ENCODE results near the gene TNFRSF21.
"Not testable (repeated sequence)": the region's sequence is repeated elsewhere in the genome, so short reads cannot be mapped to it uniquely, and the experiment has no call there.

Gene TNFRSF21

GRCh38 chr6:47238456-47238995 lies 71.2 kb downstream of the TNFRSF21 start:
- Histone ChIP-seq H3K4me1 (ENCODE audit: insufficient read depth, low read length) (peaks cover 26% of the 10 kb centered on the region), H3K36me3 (ENCODE audit: insufficient read depth, low read length) (peaks cover 21% of the 10 kb centered on the region), H3K27ac (ENCODE audit: low read depth, low read length) (no peak overlapping the region), H3K4me3 (ENCODE audit: low read length) (no peak overlapping the region), H3K27me3 (ENCODE audit: insufficient read depth, low read length) (no peaks in the 10 kb centered on the region), H3K9me3 (ENCODE audit: insufficient read depth, low read depth, low read length) (no peaks in the 10 kb centered on the region), H3K9ac (ENCODE audit: low read depth, low read length) (no peak overlapping the region)
- 93% methylated on average over 1 of the region's 1 CpG for WGBS

DNA sequence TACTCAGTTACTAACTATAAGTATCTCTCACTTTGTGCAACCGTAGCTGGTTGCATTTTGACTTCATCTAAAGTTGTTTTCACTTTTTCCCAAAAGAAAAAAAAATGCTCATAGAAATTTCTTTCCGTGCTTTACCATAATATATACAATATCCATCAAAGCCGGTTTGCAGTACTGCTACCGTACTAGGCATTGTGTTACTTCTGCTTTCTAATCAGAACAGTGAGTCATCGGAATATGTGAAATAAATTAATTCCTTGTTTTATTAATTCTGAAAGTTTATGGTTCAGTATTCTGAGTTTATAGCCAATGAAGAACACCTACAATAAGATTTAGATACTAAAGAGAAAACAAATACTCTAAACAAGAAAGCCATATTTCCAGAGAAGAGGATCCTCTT lies 72.5 kb downstream of the TNFRSF21 start:
- H3K27ac ChIP-seq (ENCODE audit: low read depth, low read length), result no peak overlapping the region
- WGBS, result 90% methylated on average over 4 of the region's 5 CpGs
- no peaks in the 10 kb centered on the region for H3K9me3 ChIP-seq (ENCODE audit: insufficient read depth, low read depth, low read length)
- no peak overlapping the region for H3K9ac ChIP-seq (ENCODE audit: low read depth, low read length)
- H3K4me1 ChIP-seq (ENCODE audit: insufficient read depth, low read length), result peaks cover 15% of the 10 kb centered on the region
- H3K4me3 ChIP-seq (ENCODE audit: low read length), result no peak overlapping the region
- no peaks in the 10 kb centered on the region for H3K27me3 ChIP-seq (ENCODE audit: insufficient read depth, low read length)
- H3K36me3 ChIP-seq (ENCODE audit: insufficient read depth, low read length), result peaks cover 34% of the 10 kb centered on the region

DNA sequence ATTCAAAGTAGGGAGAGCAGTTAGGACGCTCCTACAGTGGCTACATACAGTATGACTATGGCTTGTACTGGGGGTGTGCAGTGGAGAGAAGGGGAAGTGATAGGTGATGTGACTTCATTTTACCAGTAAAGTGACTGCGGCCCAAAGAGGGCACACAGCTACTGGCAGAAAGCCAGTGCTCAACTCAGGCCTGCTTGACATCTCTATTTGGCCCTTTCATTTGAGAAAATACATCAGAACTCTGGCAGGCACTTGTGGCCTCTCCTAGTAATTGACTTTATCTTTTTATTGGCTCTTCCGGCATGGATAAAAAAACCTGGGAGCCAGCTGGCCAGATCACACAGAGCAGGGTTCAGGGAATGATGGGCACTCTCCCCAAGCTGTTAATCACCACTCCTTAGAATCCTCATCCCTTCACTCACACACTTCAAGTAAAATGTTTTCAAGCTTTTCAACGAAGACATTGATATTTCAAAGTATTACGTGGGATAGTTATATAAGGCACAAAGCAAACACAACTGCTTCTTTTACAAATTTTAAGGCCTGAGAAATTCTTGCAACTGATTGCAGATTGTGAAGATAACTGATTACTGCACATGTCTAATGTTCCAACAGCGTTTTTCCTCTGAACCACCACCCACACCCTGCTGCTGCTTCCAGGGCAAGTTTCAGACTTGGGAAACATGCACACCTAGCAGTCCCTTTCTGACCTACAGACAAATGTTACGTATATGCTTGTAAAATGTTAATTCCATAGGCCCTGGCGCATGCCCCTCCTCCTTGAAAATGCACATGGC lies 73.5 kb downstream of the TNFRSF21 start:
- H3K36me3 ChIP-seq (ENCODE audit: insufficient read depth, low read length), result peaks cover 44% of the 10 kb centered on the region
- H3K4me1 ChIP-seq (ENCODE audit: insufficient read depth, low read length), result peaks cover 10% of the 10 kb centered on the region
- H3K27me3 ChIP-seq (ENCODE audit: insufficient read depth, low read length), result no peaks in the 10 kb centered on the region
- H3K27ac ChIP-seq (ENCODE audit: low read depth, low read length), result no peak overlapping the region
- H3K4me3 ChIP-seq (ENCODE audit: low read length), result no peak overlapping the region
- no peak overlapping the region for H3K9ac ChIP-seq (ENCODE audit: low read depth, low read length)
- 96% methylated on average over 8 of the region's 8 CpGs for WGBS
- H3K9me3 ChIP-seq (ENCODE audit: insufficient read depth, low read depth, low read length), result no peaks in the 10 kb centered on the region

DNA sequence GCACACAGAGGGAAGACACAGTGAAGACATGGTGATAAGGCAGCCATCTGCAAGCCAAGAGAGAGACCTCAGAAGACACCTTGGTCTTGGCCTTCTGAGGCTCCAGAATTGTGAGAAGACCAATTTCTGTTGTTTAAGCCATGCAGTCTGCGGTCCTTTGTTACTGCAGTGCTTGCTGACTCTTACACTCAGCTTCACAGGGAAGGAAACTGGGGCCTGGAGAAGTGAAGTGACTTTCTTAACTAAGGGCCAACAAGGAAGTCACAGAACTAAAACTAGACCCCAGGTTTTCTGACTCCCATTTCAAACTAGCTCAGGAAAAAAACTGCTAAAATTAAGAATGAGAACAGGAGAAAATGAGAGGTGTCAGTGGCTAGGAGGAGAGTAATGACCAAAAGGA lies 74.3 kb downstream of the TNFRSF21 start:
- H3K27me3 ChIP-seq (ENCODE audit: insufficient read depth, low read length), result no peaks in the 10 kb centered on the region
- H3K9me3 ChIP-seq (ENCODE audit: insufficient read depth, low read depth, low read length), result no peaks in the 10 kb centered on the region
- H3K4me3 ChIP-seq (ENCODE audit: low read length), result no peak overlapping the region
- H3K27ac ChIP-seq (ENCODE audit: low read depth, low read length), result no peak overlapping the region
- WGBS, result 96% methylated on average over 1 of the region's 1 CpG
- peaks cover 51% of the 10 kb centered on the region for H3K36me3 ChIP-seq (ENCODE audit: insufficient read depth, low read length)
- peaks cover 15% of the 10 kb centered on the region for H3K4me1 ChIP-seq (ENCODE audit: insufficient read depth, low read length)
- no peak overlapping the region for H3K9ac ChIP-seq (ENCODE audit: low read depth, low read length)

- H3K4me3 ChIP-seq (ENCODE audit: low read length), result no peak overlapping the region
- H3K27me3 ChIP-seq (ENCODE audit: insufficient read depth, low read length), result no peaks in the 10 kb centered on the region
- H3K4me1 ChIP-seq (ENCODE audit: insufficient read depth, low read length), result peaks cover 20% of the 10 kb centered on the region
- H3K27ac ChIP-seq (ENCODE audit: low read depth, low read length), result no peak overlapping the region
- H3K9me3 ChIP-seq (ENCODE audit: insufficient read depth, low read depth, low read length), result no peaks in the 10 kb centered on the region
- peaks cover 51% of the 10 kb centered on the region for H3K36me3 ChIP-seq (ENCODE audit: insufficient read depth, low read length)
- 93% methylated on average over 28 of the region's 30 CpGs for WGBS
- no peak overlapping the region for H3K9ac ChIP-seq (ENCODE audit: low read depth, low read length)
Observed at GRCh38 chr6:47234266-47234933, 75.3 kb downstream of the TNFRSF21 start.

- 0 out of 2 replicates have a peak, but pooled peaks cover 2% of the 10 kb centered on the region for H3K9me3 ChIP-seq (ENCODE audit: insufficient read depth, low read depth, low read length)
- peaks cover 18% of the 10 kb centered on the region for H3K4me1 ChIP-seq (ENCODE audit: insufficient read depth, low read length)
- peaks cover 48% of the 10 kb centered on the region for H3K36me3 ChIP-seq (ENCODE audit: insufficient read depth, low read length)
- H3K27ac ChIP-seq (ENCODE audit: low read depth, low read length), result no peak overlapping the region
- H3K27me3 ChIP-seq (ENCODE audit: insufficient read depth, low read length), result no peaks in the 10 kb centered on the region
- WGBS, result 96% methylated on average over 4 of the region's 4 CpGs
- H3K9ac ChIP-seq (ENCODE audit: low read depth, low read length), result no peak overlapping the region
- H3K4me3 ChIP-seq (ENCODE audit: low read length), result no peak overlapping the region
Observed at GRCh38 chr6:47231151-47231550, 78.6 kb downstream of the TNFRSF21 start.

- 88% methylated on average over 5 of the region's 6 CpGs for WGBS
- H3K27me3 ChIP-seq (ENCODE audit: insufficient read depth, low read length), result no peaks in the 10 kb centered on the region
- 0 out of 2 replicates have a peak, but pooled peaks cover 2% of the 10 kb centered on the region for H3K9me3 ChIP-seq (ENCODE audit: insufficient read depth, low read depth, low read length)
- H3K27ac ChIP-seq (ENCODE audit: low read depth, low read length), result no peak overlapping the region
- H3K9ac ChIP-seq (ENCODE audit: low read depth, low read length), result no peak overlapping the region
- peaks cover 48% of the 10 kb centered on the region for H3K36me3 ChIP-seq (ENCODE audit: insufficient read depth, low read length)
- peaks cover 18% of the 10 kb centered on the region for H3K4me1 ChIP-seq (ENCODE audit: insufficient read depth, low read length)
- H3K4me3 ChIP-seq (ENCODE audit: low read length), result no peak overlapping the region
Observed at GRCh38 chr6:47230579-47230978, 79.1 kb downstream of the TNFRSF21 start.

GRCh38 chr6:47229255-47229654 lies 80.5 kb downstream of the TNFRSF21 start:
- 0 out of 2 replicates have a peak, but pooled peaks cover 2% of the 10 kb centered on the region for H3K9me3 ChIP-seq (ENCODE audit: insufficient read depth, low read depth, low read length)
- H3K27me3 ChIP-seq (ENCODE audit: insufficient read depth, low read length), result no peaks in the 10 kb centered on the region
- no peak overlapping the region for H3K9ac ChIP-seq (ENCODE audit: low read depth, low read length)
- H3K27ac ChIP-seq (ENCODE audit: low read depth, low read length), result peak overlapping the region; percentile 65; the same call in 1 of the 2 replicates
- 92% methylated on average over 7 of the region's 7 CpGs for WGBS
- no peak overlapping the region for H3K4me3 ChIP-seq (ENCODE audit: low read length)
- H3K36me3 ChIP-seq (ENCODE audit: insufficient read depth, low read length), result peaks cover 44% of the 10 kb centered on the region
- H3K4me1 ChIP-seq (ENCODE audit: insufficient read depth, low read length), result peaks cover 17% of the 10 kb centered on the region

DNA sequence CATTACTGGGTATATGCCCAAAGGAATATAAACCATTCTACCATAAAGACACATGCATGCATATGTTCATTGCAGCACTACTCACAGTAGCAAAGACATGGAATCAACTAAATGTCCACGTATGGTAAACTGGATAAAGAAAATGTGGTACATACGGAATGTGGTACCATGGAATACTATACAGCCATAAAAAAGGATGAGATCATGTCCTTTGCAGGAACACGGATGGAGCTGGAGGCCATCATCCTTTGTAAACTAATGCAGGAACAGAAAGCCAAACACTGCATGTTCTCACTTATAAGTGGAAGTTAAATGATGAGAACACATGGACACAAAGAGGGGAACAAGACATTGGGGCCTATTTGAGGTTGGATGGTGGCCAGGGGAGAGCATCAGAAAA lies 81.6 kb downstream of the TNFRSF21 start:
- 96% methylated on average over 3 of the region's 3 CpGs for WGBS
- H3K27me3 ChIP-seq (ENCODE audit: insufficient read depth, low read length); H3K9ac ChIP-seq (ENCODE audit: low read depth, low read length); H3K4me3 ChIP-seq (ENCODE audit: low read length); H3K9me3 ChIP-seq (ENCODE audit: insufficient read depth, low read depth, low read length); H3K27ac ChIP-seq (ENCODE audit: low read depth, low read length): not testable (repeated sequence)
- Histone ChIP-seq H3K36me3 (ENCODE audit: insufficient read depth, low read length) (peaks cover 33% of the 10 kb centered on the region), H3K4me1 (ENCODE audit: insufficient read depth, low read length) (peaks cover 13% of the 10 kb centered on the region; the same call in 1 of the 2 replicates)

GRCh38 chr6:47223251-47223650 lies 86.5 kb downstream of the TNFRSF21 start:
- not testable (repeated sequence) for H3K9me3 ChIP-seq (ENCODE audit: insufficient read depth, low read depth, low read length); H3K36me3 ChIP-seq (ENCODE audit: insufficient read depth, low read length); H3K27me3 ChIP-seq (ENCODE audit: insufficient read depth, low read length); H3K4me3 ChIP-seq (ENCODE audit: low read length); H3K9ac ChIP-seq (ENCODE audit: low read depth, low read length); H3K4me1 ChIP-seq (ENCODE audit: insufficient read depth, low read length); H3K27ac ChIP-seq (ENCODE audit: low read depth, low read length)

DNA sequence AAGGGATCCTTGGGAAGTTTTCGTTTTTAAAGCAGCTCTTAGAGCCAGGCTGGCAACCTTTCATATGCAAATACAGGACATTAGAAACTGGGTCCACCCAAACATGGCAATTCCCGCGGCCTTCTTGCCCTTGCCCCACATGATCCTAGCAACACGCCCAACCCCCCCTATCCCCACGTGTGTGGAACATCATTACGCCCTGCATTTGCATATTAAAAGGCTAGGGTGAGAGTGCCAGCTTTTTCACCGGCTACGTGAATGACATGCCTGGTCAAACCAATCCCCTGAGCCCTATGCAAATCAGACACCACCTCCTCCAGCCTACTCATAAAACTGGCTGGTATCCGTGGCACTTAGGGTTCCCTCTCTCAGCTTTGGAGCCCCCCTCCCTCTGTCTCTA lies 88.1 kb downstream of the TNFRSF21 start:
- Histone ChIP-seq H3K4me3 (ENCODE audit: low read length) (peak overlapping the region; percentile 3; the same call in 1 of the 2 replicates), H3K27ac (ENCODE audit: low read depth, low read length) (peak overlapping the region; percentile 79), H3K9me3 (ENCODE audit: insufficient read depth, low read depth, low read length) (no peaks in the 10 kb centered on the region), H3K9ac (ENCODE audit: low read depth, low read length) (no peak overlapping the region), H3K27me3 (ENCODE audit: insufficient read depth, low read length) (no peaks in the 10 kb centered on the region), H3K4me1 (ENCODE audit: insufficient read depth, low read length) (peaks cover 7% of the 10 kb centered on the region; the same call in 1 of the 2 replicates), H3K36me3 (ENCODE audit: insufficient read depth, low read length) (no peaks in the 10 kb centered on the region)
- WGBS, result 13% methylated on average over 9 of the region's 9 CpGs
